ENCODE measurements around the gene NFIB.

The NFIB gene

DNA sequence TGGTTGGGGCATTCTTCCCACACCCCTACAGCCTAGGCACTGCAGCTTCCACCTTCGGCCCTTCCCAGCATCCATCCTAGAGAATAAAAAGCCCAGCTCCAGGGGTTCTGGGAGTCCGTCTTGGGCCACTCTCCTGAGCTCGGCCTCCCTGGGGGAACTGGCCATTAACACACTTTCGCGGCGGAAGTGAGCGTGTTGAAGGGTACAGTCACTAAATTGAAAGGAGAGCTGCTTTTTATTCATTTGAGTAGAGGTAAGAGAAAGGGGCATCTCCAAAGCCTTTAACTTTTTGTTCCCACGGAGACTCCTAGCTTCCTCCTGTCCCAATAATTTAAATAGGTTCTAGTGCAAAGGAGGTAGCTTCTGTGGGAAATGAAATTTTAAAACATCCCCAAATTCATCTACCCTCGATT is 31.0 kb upstream of the NFIB start:
- no peak for DNase-seq (ENCODE audit: low spot score)

DNA sequence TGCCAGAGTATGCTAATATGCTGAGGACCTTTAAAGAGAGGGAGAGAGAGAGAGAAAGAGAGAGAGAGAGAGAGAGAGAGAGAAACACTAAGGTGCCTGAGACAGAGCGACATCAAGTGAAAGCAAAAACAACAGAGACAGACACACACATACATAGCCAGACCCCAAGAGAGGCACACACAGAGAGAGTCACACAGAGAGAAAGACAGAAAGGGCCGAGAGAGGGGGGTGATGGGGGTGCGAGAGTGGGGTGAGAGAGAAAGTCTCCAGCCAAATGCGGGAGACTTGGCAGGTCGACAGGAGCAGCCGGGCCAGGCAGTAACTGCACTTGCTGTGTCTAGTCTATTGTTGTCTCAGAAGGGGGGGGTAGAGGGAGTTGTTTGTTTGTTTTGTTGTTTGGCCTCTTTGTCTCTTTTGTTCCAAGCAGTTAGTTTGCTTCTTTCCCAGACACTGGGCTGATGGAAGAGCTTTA is 30.1 kb upstream of the NFIB start:
- DNase-seq (ENCODE audit: low spot score) = no peak

DNA sequence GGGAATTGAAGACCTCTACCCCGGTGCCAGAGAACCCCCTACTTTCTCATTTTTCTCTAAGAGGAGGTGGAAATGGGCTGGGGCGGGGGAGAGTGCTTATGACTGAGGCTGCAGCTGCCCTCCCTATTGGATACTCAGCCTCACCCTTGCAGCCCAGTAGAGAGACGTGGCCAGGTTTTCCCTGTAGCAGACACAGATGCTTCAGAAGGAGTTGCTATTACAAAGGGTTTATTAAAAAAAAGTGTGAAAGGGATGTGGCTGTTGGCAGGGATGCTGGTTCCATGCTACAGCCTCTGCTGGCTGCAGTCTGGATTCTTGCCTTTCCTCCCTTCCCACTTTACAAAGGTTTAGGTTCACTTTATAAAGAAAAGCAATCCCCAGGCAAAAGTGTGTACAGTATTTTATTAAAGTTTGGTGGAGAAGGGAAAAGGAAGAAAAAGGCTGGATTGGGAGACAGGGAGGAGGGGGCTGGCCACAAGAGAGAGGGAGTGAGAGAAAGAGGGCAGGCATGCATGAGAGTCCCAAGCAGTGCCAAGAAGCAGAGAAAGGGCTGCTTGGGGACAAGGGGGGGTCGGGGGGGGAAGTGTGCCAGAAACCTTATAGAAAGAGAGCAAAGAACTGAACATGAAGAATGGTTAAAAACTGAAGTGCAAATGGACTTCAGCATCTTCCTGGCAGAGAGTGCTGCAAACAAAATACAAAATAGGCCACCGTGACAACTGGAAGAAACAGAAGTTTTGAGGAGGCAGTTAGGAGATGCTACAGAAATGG is 29.5 kb upstream of the NFIB start:
- no peak for DNase-seq (ENCODE audit: low spot score)

DNA sequence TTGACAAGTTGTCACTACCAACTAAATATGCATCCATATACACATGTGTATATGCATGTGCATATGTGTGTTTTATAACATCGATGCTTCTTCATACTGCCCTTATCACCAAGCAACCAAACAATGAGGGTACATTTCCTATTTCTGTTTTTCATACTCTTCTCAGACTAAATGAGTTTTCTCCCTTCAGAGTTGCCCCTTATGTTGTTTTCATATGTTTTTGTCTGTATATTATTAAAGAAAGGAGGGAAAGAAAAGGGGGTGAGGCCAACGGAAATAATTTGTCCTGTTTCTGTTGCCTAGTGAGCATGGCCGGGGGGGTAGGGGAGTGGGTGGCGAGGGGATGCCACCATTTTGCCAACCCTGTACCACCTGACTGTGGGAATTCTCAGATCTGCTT is 28.8 kb upstream of the NFIB start:
- DNase-seq (ENCODE audit: low spot score) = no peak

DNA sequence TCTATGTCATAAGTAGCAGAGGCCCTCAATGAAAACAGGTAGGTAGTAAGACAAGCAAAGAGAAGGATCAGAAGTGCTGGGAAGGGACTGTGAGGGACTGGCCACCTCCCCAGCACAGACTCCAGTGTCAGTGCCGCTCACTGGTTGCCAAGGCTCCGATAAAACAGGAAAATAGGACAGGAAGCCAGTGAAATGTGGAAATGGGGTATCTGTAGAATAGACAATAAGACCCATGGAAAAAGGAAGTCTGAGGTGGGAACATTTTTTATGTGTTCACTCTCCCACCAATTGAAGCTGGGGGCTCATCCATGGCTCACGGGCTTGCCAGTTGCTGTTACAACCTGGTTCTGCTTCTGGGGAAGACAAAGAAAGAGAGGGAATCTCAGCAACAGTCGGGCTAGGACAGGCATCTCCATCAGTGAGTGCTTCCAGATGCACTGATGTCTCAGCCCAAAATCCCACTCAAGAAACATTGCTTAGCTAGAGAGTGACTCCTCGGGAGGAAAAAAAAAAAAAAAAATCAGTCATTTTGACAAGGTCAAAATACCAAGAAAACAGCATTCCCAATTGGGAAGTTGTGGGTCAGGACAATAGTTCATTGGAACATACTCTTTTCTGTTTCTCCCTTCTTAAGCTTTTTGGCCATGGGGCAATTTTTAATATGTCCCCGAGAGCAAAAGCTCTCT is 27.6 kb upstream of the NFIB start:
- no peak for DNase-seq (ENCODE audit: low spot score)

DNA sequence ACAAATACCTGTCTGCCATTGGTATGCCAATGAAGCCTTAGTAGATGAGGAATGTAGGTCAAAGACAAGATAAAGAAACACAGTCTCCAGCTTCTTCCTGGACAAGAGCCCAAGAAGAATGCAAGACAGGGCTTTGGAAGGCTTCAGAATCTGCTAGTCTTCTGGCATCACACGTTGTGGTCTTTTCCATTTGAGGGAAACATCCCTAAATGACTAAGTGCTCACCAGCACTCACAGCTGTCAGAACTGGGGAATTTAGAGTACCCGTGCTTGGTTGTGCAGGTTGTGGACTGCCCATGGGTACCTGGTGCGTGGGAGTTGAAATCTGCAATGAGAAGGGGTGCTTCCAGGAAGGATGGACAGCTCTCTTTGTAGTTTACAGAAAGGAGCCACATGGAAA is 27.1 kb upstream of the NFIB start:
- DNase-seq (ENCODE audit: low spot score) = no peak

DNA sequence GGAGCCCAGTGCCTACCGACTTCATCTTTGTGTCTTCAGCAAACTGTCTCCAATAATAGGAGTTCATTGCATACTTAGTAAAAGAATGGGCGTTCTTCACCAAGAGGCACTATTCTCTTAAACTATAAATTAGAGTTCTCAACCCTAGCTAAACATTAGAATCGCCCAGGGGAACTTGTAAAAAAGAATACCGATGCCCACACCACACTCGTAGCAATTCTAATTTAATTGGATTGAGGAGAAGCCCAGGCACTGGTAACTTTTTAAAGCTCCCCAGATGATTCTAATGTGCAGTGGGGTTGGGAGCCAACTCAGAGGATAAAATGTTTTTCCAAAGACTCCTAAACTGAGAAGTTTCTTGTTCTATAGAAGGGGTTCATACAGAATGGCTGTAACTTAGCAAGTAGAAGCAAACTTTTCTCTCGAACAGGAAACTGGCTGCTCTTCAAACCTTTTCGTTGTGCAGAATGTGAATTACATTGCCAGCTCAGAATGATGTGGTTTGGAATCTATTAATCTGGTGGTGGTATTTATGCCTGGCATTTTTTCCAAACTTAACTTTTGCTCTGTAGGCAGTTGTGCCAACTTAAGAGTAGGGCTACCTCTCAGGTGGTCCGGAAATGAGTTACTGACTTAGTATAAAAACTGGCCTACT is 26.4 kb upstream of the NFIB start:
- DNase-seq (ENCODE audit: low spot score) = no peak

DNA sequence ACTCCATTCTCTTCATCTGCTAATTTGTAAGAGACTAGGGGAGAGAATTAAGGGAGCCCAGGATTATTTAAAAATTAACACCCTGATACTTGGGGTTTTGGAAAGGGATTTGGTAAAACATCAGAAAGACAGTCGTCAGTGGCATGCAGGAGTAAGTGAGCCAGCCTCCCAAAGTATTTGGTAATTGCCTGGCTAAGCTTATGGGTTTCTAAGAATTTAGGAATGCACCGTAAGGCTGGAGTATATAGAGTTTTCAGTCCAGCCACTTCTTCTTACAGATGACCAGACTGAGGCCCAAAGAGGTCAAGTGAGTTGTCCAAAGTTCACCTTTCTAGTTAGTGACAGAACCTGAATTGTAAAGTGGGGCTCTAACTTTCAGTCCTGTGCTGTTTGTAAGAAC is 25.8 kb upstream of the NFIB start:
- DNase-seq (ENCODE audit: low spot score) = no peak

DNA sequence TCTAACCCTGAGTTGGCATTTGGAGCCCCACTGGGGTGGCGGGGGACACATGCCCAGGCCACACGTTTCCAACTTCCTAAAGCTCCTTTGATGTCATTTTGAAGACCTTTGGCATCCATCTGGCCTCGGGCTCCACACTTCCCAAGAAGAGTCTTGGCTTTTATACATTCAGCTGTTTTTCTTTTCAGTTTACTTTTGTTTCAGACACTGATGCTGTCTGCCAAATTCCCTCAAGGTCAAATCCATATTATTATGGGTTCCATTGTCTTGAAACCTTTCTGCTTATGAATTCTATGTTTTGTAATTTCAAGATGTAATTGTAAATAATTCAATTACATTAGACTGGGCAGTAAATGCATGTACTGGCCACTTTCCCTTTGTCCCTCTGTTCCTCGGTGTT is 23.7 kb upstream of the NFIB start:
- no peak for DNase-seq (ENCODE audit: low spot score)

DNA sequence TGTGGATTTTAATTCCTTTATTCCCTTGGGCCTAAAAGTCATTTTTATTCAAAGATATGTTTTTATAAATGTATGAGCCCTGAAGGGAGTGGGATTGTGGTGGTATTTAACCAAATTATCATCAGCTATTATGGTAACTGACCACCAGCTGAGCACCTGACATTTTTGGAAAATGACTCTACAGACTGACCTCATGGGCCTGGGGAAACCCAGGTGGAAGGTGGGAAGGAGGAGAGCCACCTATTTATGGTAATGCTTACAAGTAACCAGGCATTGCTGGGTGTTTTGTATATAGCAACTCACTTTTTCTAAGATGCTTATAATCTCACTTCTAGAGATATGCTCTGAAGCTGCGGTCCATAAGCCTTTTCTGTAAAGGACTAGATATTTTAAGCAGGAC is 22.3 kb upstream of the NFIB start:
- DNase-seq (ENCODE audit: low spot score) = no peak

DNA sequence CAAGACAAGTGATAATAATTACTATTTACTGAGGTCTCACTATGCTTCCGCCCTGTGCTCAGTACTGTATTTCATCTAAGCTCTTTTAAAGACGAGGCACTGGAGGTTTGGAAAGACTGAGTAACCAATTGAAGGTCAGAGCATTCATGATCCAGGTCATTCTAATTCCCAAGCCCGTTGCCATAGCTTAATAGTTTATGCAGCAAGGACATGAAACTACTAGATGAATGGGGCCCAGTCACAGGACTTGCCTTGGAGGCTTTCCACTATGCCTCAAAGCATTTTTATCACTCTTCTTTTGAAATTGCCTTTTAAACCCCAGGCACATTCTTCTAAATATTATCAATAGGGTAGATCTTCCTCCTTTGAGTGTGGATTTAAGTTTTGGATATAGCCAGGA is 17.2 kb upstream of the NFIB start:
- DNase-seq (ENCODE audit: low spot score) = no peak

DNA sequence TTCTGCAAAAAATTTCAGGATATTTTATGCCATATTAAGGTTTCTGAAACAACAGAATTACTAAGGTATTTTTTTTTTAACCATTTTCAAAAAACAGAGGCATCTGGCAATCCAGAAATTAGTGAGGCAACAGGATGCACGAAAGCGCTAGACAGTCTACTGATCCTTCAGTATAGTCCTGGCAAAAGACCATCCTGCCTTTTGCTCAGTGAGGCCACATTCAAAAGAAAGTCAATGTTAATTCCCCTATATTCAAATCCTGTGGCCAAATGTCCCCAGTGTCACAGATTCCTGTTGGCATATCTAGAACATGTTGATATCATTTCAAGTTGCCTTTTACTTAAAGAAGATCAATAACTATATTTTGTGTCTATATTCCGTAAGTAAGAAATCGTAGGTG is 13.1 kb upstream of the NFIB start:
- DNase-seq (ENCODE audit: low spot score) = no peak

DNA sequence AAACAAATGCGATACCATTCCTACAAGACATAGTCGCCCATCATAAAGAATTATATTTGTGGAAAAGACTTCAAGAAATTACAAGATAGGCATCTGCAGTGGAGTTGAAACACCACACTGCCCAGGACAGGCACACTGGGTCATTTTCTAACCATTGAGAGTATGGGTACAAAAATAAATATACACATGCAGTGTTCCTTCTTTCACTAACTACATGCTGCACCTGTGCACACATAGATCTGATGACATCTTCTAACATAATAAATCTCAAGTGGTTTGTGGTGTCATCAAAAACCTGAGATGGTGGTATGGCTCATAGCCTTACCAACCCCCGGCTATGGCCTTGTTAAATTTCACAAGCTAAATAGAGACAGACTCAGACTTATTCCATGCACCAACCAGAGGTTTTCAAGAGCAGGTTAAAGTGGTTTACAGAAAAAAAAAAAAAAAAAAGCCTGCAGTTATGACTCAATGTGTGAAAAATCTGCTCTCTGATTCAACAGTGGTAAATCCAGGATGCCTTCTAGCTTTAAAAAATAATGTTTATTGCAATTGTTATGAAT is 12.4 kb upstream of the NFIB start:
- DNase-seq (ENCODE audit: low spot score) = no peak

DNA sequence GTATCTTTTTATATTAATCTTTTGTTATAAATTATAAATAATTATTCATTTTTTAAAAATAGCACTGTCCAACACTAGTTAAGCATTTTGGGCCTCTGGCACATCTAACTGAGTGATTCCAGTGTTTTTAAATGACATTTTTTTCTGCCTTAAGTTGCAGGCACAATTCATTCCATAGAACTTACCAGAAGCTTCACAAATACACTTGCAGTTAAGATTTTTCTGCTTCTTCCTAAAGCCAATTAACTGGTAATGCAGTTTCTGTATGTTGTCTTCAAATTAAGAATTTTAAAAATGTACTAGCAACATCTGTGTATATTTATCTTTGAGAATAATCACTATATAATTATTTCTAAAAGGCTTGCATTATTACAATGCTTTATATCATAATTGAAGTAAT is 11.2 kb upstream of the NFIB start:
- DNase-seq (ENCODE audit: low spot score) = no peak

DNA sequence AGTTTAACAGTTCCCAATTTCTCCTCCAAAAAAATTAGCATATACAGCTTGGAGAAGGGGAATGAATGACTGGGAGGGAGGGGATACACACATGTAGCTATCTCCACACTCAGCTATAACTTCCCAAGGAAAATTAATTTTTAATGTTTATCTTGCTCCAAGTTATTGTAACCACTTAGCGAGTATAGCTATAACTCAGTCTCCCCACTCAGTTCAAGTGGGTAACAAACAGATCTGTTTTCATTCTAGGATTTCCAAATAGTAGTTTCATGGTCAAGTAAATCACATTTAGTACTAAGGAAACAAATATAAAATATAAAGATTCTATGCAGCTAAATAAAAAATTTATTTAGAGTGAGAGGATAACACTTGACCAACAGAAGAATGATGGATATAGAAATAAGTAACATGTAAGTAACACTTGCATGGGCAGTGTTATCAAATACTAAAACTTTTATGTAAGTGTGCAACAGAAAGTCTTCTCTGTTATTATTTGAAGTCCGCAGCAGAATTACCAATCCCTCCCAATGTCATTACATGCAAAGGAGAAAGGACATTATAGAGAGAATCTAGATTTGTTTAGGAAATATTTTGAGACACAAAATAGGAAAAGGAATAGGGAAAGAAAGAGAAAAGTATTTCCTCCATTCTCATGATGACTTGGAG is 10.2 kb upstream of the NFIB start:
- DNase-seq (ENCODE audit: low spot score) = no peak

DNA sequence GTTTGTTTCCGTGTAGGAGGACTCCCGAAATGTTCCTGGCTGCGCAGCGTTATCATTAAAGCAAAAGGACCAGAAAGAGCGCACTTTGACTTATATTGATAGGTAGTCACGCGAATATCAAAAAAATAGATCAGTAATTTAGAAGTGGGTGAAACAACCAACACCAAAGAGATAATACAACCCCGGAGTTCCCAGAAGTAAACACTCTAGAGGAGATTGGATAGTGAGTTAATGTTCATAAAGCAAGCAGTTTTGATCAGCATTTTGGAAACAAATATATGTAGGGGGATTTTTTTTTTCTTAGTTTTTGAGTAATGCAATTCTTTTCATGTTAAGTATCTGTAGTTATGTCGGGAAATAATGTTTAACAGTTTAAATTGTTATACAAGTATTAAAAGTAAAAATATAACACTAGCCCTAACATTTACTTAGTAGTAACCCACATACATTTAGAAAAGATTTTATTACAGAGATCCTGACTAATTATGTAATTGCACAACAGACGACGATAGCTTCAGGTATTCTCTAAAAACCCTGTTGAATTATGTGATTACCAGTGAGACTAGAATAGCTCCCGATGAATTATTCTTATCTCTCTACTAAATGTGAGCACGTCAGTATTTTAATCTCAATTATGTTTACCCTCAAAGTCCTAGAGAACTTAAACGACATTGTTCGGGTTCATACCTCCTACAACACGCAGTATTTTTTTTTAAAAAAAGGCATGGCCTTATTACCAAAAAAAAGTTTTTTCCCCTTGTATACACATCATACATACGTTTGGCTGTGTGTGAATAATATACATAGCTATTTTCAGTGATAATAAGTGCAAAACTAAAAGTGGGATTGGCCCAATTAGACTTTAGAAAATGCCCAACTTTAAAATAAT is 9.4 kb upstream of the NFIB start:
- no peak for DNase-seq (ENCODE audit: low spot score)

DNA sequence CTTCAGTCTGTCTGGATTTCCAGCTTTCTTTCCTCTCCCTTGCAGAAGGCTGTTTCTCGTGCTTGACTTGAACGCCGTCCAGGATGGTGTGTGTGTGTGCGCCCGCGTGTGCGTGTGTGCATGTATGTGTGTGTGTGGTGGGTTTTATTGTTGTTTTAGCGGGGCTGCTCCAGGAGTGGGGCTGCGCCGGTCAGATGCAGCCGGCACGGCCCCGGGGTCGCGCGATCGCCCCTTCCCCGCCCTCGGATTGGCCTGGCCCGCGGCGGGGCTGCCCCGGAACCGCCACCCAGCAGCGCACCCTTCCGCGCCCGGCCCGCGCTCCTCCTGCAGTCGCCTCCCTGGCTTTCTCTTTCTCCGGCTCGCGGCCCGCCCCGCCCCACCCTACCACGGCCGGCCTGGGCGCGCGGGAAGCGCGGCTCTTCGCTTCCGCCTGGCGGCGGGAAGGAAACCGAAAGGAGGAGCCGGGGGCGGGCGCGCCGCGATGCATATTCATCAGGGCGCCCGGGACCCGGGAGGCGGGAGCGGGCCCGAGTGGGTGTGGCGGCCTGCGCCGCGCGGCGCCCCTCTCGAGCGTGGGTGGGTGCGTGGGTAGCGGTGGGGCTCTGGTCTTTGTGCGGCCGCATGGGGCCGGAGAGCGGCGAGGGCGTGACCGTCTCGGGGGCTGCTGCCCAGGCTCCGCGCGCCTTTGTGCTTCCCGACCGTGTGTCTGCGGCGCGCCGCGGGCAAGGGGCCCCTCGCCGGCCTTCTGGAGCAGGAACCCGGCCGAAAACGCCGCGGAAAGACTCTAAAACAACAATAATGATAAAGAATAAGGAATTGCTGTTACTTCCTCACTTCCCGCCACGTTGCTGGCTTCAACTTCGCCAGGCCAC is 8.5 kb upstream of the NFIB start:
- DNase-seq (ENCODE audit: low spot score) = peak; percentile 67

DNA sequence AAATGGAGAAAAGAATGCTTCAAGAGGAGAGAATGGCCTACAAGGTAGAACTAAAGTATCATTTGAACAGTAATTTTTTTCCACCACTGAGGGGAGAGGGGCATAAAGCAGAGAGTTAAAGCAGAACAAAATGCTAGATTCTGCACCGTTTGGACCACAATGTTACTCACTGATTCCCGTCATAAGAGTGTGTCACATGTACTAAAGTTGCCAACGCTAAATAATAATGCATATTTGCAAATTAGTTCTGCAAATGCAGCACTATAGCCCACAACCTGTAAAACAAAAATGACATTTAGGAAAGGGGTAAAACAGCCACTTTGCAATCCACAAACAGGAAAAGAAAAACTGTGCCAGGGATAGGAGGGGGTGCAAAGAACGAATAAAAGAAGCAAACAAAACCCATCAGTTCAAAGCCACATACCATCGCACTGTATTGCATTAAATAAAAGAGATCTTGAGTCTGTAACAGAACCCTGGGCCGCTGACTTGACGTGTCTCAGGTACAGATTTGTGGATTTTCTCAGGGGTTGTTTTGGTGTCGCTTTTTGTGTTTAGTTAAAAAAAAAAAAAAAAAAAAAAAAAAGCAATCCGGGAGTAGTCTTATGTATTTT is 7.7 kb upstream of the NFIB start:
- no peak for DNase-seq (ENCODE audit: low spot score)

DNA sequence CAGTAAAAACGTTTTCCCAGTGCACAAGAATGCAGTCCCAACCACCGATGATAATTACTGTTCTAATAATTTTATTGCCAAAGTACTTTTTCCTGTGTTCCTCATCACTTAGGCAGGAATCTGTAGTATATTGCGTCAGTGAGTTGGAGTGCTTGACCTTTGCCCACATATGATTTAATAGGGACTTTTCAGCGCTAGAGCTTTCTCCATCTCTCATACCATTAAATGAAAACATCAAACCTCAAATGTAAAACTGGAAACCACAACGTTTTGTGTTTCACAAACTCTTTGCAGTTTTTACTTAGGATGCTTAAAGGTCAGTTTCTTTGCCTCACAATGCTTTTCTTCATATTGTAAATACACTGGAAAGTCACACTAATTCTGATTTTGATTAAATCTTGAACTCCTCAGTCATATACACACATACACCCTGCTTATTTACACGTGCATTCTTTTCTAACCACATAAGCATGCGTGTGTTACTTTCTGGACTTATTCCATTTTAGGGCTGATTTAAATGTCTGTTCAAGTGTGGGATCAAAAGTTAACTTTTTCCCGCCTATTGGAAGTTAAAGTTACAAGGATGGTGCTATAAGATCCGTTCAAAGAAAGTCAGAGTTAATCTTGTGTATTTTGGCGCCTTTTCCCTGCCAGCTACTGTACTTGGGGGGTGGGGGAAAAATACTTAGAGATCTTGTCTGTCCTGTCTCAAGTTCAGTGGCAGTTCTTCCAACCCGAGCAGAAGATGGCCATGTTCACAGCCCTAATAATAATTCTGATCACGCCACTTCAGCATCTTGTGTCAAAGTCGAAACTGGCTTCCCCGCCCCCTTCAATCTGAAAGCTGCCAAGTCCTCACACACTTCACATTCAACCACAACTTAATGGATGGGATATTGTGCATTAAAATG is 6.6 kb upstream of the NFIB start:
- DNase-seq (ENCODE audit: low spot score) = no peak
